Endothelial cell of umbilical vein (primary cell): Measurements from ENCODE around the gene CARD10. TPM values are rescaled to one million over a fixed set of nuclear protein-coding genes. Genes with fewer than 3 reads are reported as not detected.

Experiments
- BruUV-seq: library from RNA; stranded (reverse); fragments of 400-500 nt; replicated peaks from 2 replicates; lab custom pipeline; 2021; lab: Mats Ljungman, UMichigan
- CTCF ChIA-PET: fragments of 300-600, 350-600 bp; sonication (Branson Sonifier 250); formaldehyde crosslinking; loops from one replicate; lab custom pipeline; 2021; ENCODE audit warnings: antibody characterized with exemption, inconsistent platforms; lab: Charles Lee
- POLR2A ChIA-PET: fragments of 300-600, 350-600 bp; sonication (Branson Sonifier 250); formaldehyde crosslinking; loops from one replicate; lab custom pipeline; 2021; ENCODE audit warnings: antibody characterized with exemption, inconsistent platforms; lab: Charles Lee
- DNase-seq: peaks from one replicate; pipeline ENCODE4 v3.0.0-alpha.2; 2011; ENCODE audit warnings: low read depth, low spot score
- FAIRE-seq: peaks from 2 replicates; lab custom pipeline; 2011; peaks lifted over from hg19 to GRCh38; lab: Jason Lieb, UNC
- H2AFZ ChIP-seq: 2 replicates; pipeline ENCODE4 v1.6.0; 2012; ENCODE audit warnings: low read depth, low read length, control low read depth, inconsistent platforms
- H3K27ac ChIP-seq: 2 replicates; pipeline ENCODE4 v1.5.1; 2011; ENCODE audit warnings: low read depth, mild to moderate bottlenecking, control low read depth, low read length, moderate library complexity; ENCODE audit not compliant: insufficient read depth
- H3K27me3 ChIP-seq, 2 experiments: 2 replicates each; pipeline versions ENCODE4 v1.6.0 to v1.6.1; 2011; ENCODE audit warnings: low read length in 2 of 2, mixed read lengths in 1 of 2; ENCODE audit not compliant: control insufficient read depth in 2 of 2, insufficient read depth in 2 of 2
- H3K36me3 ChIP-seq, 2 experiments: 2 replicates in 1 of 2; 3 replicates in 1 of 2; pipeline ENCODE4 v1.5.1; 2011; ENCODE audit warnings: low read length in 2 of 2, mild to moderate bottlenecking in 1 of 2, moderate library complexity in 1 of 2; ENCODE audit not compliant: control insufficient read depth in 2 of 2, insufficient read depth in 2 of 2; ENCODE audit errors: extremely low read depth in 1 of 2
- H3K4me1 ChIP-seq: 3 replicates; pipeline ENCODE4 v1.5.1; 2011; ENCODE audit warnings: mild to moderate bottlenecking, low read length; ENCODE audit not compliant: control insufficient read depth, insufficient read depth; ENCODE audit errors: extremely low read depth
- H3K4me2 ChIP-seq: 2 replicates; pipeline ENCODE4 v1.6.1; 2011; ENCODE audit warnings: low read length, control low read depth, mixed read lengths; ENCODE audit not compliant: insufficient read depth
- H3K4me3 ChIP-seq, 3 experiments: fragments of 200-600 bp in 1 of 3; sonication (generic), shearing (Covaris generic) in 1 of 3; replicated peaks in 1 of 3; 2 replicates each; pipeline ENCODE4 v1.5.1; 2011 to 2016; ENCODE audit warnings: control low read depth in 3 of 3, low read length in 3 of 3, mild to moderate bottlenecking in 2 of 3, inconsistent platforms in 1 of 3, low read depth in 1 of 3, moderate library complexity in 1 of 3; ENCODE audit not compliant: insufficient read depth in 1 of 3
- H3K79me2 ChIP-seq: 2 replicates; pipeline ENCODE4 v1.6.0; 2012; ENCODE audit warnings: low read length, inconsistent platforms; ENCODE audit not compliant: control insufficient read depth, insufficient read depth
- H3K9ac ChIP-seq: replicated peaks from 2 replicates; pipeline ENCODE3; 2011; ENCODE audit warnings: low read length, control low read depth; ENCODE audit not compliant: insufficient read depth; ENCODE audit errors: extremely low read depth
- H3K9me1 ChIP-seq: replicated peaks from 3 replicates; pipeline ENCODE4 v1.6.0; 2011; ENCODE audit warnings: mild to moderate bottlenecking, low read length; ENCODE audit not compliant: control insufficient read depth, insufficient read depth; ENCODE audit errors: extremely low read depth
- H3K9me3 ChIP-seq: replicated peaks from 2 replicates; pipeline ENCODE4 v1.5.1; 2012; ENCODE audit warnings: low read length, inconsistent platforms; ENCODE audit not compliant: control insufficient read depth, insufficient read depth
- H4K20me1 ChIP-seq: replicated peaks from 2 replicates; pipeline ENCODE3; 2011; ENCODE audit warnings: mild to moderate bottlenecking, low read length; ENCODE audit not compliant: control insufficient read depth, insufficient read depth; ENCODE audit errors: extremely low read depth
- EZH2 ChIP-seq: IDR thresholded peaks from 2 replicates; pipeline ENCODE4 v1.6.1; 2012; ENCODE audit warnings: borderline replicate concordance, low read depth, mild to moderate bottlenecking, moderate library complexity, low read length, inconsistent platforms; ENCODE audit not compliant: severe bottlenecking
- GATA2 ChIP-seq: IDR thresholded peaks from 2 replicates; pipeline ENCODE4 v1.7.0; 2011; ENCODE audit warnings: low read depth, mild to moderate bottlenecking, moderate library complexity, mixed read lengths, low read length; ENCODE audit not compliant: insufficient read length, insufficient read depth
- MAX ChIP-seq: IDR thresholded peaks from 2 replicates; pipeline ENCODE4 v1.6.1; 2011; ENCODE audit not compliant: insufficient read depth, insufficient read length
- MYC ChIP-seq: IDR thresholded peaks from one replicate; pipeline ENCODE4 v1.6.1; 2011; ENCODE audit warnings: mild to moderate bottlenecking, low read depth, low read length
- POLR2AphosphoS5 ChIP-seq: IDR thresholded peaks from 2 replicates; pipeline ENCODE4 v1.6.1; 2012; ENCODE audit warnings: low read depth, mild to moderate bottlenecking, control low read depth, low read length, moderate library complexity; ENCODE audit not compliant: insufficient read depth
- dilution Hi-C: fragments of 300-500 bp; cut with MboI; formaldehyde crosslinking; loops from one replicate; pipeline ENCODE4 v1.15.0; 2019; ENCODE audit warnings: low sequenced_read_pairs; ENCODE audit not compliant: extremely low pct_ligation_motif_present
- intact Hi-C: fragments of 100-400 bp; cut with micrococcal nuclease; formaldehyde crosslinking; loops from one replicate; pipeline ENCODE4 v1.10.0; 2022
- polyA plus RNA-seq, 4 experiments: library from polyadenylated mRNA; depleted of rRNA in 3 of 4; stranded (reverse) in 3 of 4; unstranded in 1 of 4; fragments of >200 nt; gene quantifications; 2 replicates each; pipeline versions ENCODE4 v1.2.1 to v1.2.3, GENCODE V29; 2011 to 2012; ENCODE audit warnings: missing spikeins in 1 of 4
- total RNA-seq: library from RNA; stranded (reverse); gene quantifications from 2 replicates; pipeline ENCODE4 v1.2.3, GENCODE V29; 2021

The CARD10 gene
- total and polyA plus RNA-seq, 2 donors (not counting 3 experiments of a cell fraction or from before 2014, with no cell fraction given) = 36.1 to 39.5 TPM

GRCh38 chr22:37502342-37503182 lies 16.7 kb downstream of the CARD10 start:
- Histone ChIP-seq H4K20me1 (no peaks in the 10 kb centered on the region), H3K79me2 (no peaks in the 10 kb centered on the region), H3K9me1 (no peaks in the 10 kb centered on the region), H3K4me3 (no peak overlapping the region), H3K9ac (no peak overlapping the region), H3K27me3 (no peaks in the 10 kb centered on the region), H3K27ac (peak overlapping the region; percentile 66), H3K4me2 (no peak overlapping the region), H3K36me3 (peaks cover 2 to 27% of the 10 kb centered on the region in 2 experiments), H3K4me1 (peaks cover 52% of the 10 kb centered on the region), H3K9me3 (no peaks in the 10 kb centered on the region), H2AFZ (no peak overlapping the region)
- TF ChIP-seq POLR2AphosphoS5 = no peak
- no peak for TF ChIP-seq MAX
- no peak for TF ChIP-seq EZH2
- TF ChIP-seq GATA2 = no peak
- no peak for TF ChIP-seq MYC
- FAIRE-seq (peak; percentile 68), DNase-seq (no peak)
- POLR2A ChIA-PET = interaction anchor here (1.8 kb wide), 1 partner anchor 17 kb away, joined by 5 read pairs; the partner anchor contains the start of gene MFNG
- no TSS peak for BruUV-seq
- CTCF ChIA-PET = interaction anchor here (0.6 to 1.6 kb wide), 3 partner anchors 10 to 176 kb away, joined by 3 to 4 read pairs (median 4); no protein-coding TSS in a partner anchor
- intact Hi-C loops (no loop called here), dilution Hi-C loops (no loop called here)
